Measurements from ENCODE around the gene RAB11FIP5. TPM values are rescaled to one million over a fixed set of nuclear protein-coding genes. Genes with fewer than 3 reads are reported as not detected.
"Not testable (repeated sequence)": the region's sequence is repeated elsewhere in the genome, so short reads cannot be mapped to it uniquely, and the experiment has no call there.

The RAB11FIP5 gene
- total RNA-seq, 2 experiments from 2014 or later, result 12.6 to 13.8 TPM

GRCh38 chr2:73128841-73129535 lies 16.2 kb upstream of the RAB11FIP5 start:
- Histone ChIP-seq H3K27me3 (ENCODE audit: control insufficient read depth in 1 of 2, insufficient read depth in 2 of 2, low read length in 2 of 2) (peaks cover 3 to 4% of the 10 kb centered on the region in 2 experiments), H3K27ac (ENCODE audit: low read depth in 1 of 2, low read length in 2 of 2) (no peak overlapping the region), H3K4me3 (ENCODE audit: low read length) (no peak overlapping the region), H3K36me3 (ENCODE audit: insufficient read depth, low read length) (no peaks in the 10 kb centered on the region), H3K4me1 (ENCODE audit: insufficient read depth, low read length) (no peaks in the 10 kb centered on the region), H3K9me3 (ENCODE audit: control insufficient read depth in 1 of 2, insufficient read depth in 1 of 2, low read length in 2 of 2) (no peaks in the 10 kb centered on the region)
- no peak overlapping the region for H3K27ac Mint-ChIP-seq
- DNase-seq (no peak), ATAC-seq (ENCODE audit: poor library complexity) (no peak)
- intact Hi-C loops (cut with DNase I, micrococcal nuclease), result no loop called here
- no peaks in the 10 kb centered on the region for H3K4me1 Mint-ChIP-seq (ENCODE audit: low read depth)
- no peaks in the 10 kb centered on the region for H3K36me3 Mint-ChIP-seq (ENCODE audit: low read depth)
- no peaks in the 10 kb centered on the region for H3K9me3 Mint-ChIP-seq
- no peak overlapping the region for H3K4me3 Mint-ChIP-seq
- peaks cover 27% of the 10 kb centered on the region for H3K27me3 Mint-ChIP-seq
- TF ChIP-seq, protein P1, sequence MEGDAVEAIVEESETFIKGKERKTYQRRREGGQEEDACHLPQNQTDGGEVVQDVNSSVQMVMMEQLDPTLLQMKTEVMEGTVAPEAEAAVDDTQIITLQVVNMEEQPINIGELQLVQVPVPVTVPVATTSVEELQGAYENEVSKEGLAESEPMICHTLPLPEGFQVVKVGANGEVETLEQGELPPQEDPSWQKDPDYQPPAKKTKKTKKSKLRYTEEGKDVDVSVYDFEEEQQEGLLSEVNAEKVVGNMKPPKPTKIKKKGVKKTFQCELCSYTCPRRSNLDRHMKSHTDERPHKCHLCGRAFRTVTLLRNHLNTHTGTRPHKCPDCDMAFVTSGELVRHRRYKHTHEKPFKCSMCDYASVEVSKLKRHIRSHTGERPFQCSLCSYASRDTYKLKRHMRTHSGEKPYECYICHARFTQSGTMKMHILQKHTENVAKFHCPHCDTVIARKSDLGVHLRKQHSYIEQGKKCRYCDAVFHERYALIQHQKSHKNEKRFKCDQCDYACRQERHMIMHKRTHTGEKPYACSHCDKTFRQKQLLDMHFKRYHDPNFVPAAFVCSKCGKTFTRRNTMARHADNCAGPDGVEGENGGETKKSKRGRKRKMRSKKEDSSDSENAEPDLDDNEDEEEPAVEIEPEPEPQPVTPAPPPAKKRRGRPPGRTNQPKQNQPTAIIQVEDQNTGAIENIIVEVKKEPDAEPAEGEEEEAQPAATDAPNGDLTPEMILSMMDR (IDR thresholded peaks at IDR 0.05), result no peak
- ChIA-PET CTCF (interaction anchor here (0.5 kb wide), 1 partner anchor 8 kb away, joined by 4 read pairs; no protein-coding TSS in a partner anchor), POLR2A (no interaction called here)

DNA sequence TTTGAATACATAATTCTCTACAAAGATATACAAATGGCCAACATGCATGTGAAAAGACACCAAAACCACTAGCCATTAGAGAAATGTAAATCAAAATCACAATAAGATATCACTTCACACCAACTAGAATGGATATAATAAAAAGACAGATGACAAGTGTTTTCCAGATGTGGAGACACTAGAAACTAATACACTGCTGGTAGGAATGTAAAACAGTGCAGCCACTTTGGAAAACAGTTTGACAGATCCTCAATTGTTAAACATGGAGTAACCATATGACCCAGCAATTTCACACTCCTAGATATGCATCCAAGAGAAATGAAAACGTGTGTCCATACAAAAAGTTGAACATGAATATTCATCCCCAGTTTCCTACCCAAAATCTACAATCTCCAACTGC lies 9.8 kb upstream of the RAB11FIP5 start:
- no peak overlapping the region for H3K27ac Mint-ChIP-seq
- H3K9me3 Mint-ChIP-seq, result no peaks in the 10 kb centered on the region
- Histone ChIP-seq H3K9me3 (ENCODE audit: control insufficient read depth in 1 of 2, insufficient read depth in 1 of 2, low read length in 2 of 2) (no peaks in the 10 kb centered on the region), H3K4me1 (ENCODE audit: insufficient read depth, low read length) (no peaks in the 10 kb centered on the region), H3K4me3 (ENCODE audit: low read length) (no peak overlapping the region), H3K36me3 (ENCODE audit: insufficient read depth, low read length) (no peaks in the 10 kb centered on the region), H3K27ac (ENCODE audit: low read depth in 1 of 2, low read length in 2 of 2) (no peak overlapping the region), H3K27me3 (ENCODE audit: control insufficient read depth in 1 of 2, insufficient read depth in 2 of 2, low read length in 2 of 2) (peaks cover 0 to 3% of the 10 kb centered on the region in 2 experiments)
- no peaks in the 10 kb centered on the region for H3K4me1 Mint-ChIP-seq (ENCODE audit: low read depth)
- no peak for ATAC-seq (ENCODE audit: poor library complexity)
- DNase-seq, result no peak
- H3K27me3 Mint-ChIP-seq, result peaks cover 33% of the 10 kb centered on the region
- intact Hi-C loops (cut with DNase I, micrococcal nuclease), result no loop called here
- no peaks in the 10 kb centered on the region for H3K36me3 Mint-ChIP-seq (ENCODE audit: low read depth)
- POLR2A ChIA-PET, result no interaction called here
- H3K4me3 Mint-ChIP-seq, result no peak overlapping the region
- CTCF ChIA-PET, result no interaction called here
- TF ChIP-seq, protein P1 (IDR thresholded peaks at IDR 0.05), result no peak

DNA sequence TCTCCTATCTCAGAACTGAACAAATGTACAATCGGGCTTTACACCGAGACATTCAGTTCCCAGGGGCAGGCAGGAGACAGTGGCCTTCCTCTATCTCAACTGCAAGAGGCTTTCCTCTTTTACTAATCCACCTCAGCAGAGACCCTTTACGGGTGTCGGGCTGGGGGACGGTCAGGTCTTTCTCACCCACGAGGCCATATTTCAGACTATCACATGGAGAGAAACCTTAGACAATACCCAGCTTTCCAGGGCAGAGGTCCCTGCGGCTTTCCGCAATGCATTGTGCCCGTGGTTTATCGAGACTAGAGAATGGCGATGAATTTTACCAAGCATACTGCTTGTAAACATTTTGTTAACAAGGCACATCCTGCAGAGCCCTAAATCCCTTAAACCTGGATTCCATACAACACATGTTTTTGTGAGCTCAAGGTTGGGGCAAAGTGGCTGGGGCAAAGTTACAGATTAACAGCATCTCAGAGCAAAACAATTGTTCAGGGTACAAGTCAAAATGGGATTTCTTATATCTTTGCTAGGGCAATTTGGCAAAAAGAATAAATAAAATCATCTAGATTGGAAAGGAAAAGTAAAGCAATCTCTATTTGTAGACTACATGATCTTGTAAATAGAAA lies 7.0 kb upstream of the RAB11FIP5 start:
- H3K9me3 ChIP-seq (ENCODE audit: control insufficient read depth in 1 of 2, insufficient read depth in 1 of 2, low read length in 2 of 2); intact Hi-C loops (cut with DNase I, micrococcal nuclease); H3K27me3 ChIP-seq (ENCODE audit: control insufficient read depth in 1 of 2, insufficient read depth in 2 of 2, low read length in 2 of 2); CTCF ChIA-PET; H3K4me1 Mint-ChIP-seq (ENCODE audit: low read depth); H3K9me3 Mint-ChIP-seq; DNase-seq; H3K4me3 Mint-ChIP-seq; H3K36me3 ChIP-seq (ENCODE audit: insufficient read depth, low read length); H3K4me3 ChIP-seq (ENCODE audit: low read length); H3K27ac ChIP-seq (ENCODE audit: low read depth in 1 of 2, low read length in 2 of 2); H3K36me3 Mint-ChIP-seq (ENCODE audit: low read depth); ATAC-seq (ENCODE audit: poor library complexity); POLR2A ChIA-PET; H3K27ac Mint-ChIP-seq; H3K4me1 ChIP-seq (ENCODE audit: insufficient read depth, low read length): not testable (repeated sequence)
- peaks cover 19% of the 10 kb centered on the region for H3K27me3 Mint-ChIP-seq

All from CD4-positive, alpha-beta T cell (primary cell).